ENCODE results near the gene IL25. TPM values are rescaled to one million over a fixed set of nuclear protein-coding genes. Genes with fewer than 3 reads are reported as not detected.
A peak's percentile ranks its signal among the peaks of the same experiment; 100 is the strongest.
"Not testable (repeated sequence)": the region's sequence is repeated elsewhere in the genome, so short reads cannot be mapped to it uniquely, and the experiment has no call there.

Gene IL25
- total RNA-seq, 1 experiment from 2014 or later = not detected

- DNase-seq (ENCODE audit: low read depth) = no peak
Measured at GRCh38 chr14:23375527-23376251, 3.1 kb downstream of the IL25 start.

- peak; percentile 17 for DNase-seq (ENCODE audit: low read depth)
Measured at GRCh38 chr14:23376482-23377197, 4.0 kb downstream of the IL25 start, which contains the start of gene CMTM5. TSS of gene CMTM5 (plus strand) at chr14:23377046. CDS start at chr14:23377252, 206 bp downstream.

DNA sequence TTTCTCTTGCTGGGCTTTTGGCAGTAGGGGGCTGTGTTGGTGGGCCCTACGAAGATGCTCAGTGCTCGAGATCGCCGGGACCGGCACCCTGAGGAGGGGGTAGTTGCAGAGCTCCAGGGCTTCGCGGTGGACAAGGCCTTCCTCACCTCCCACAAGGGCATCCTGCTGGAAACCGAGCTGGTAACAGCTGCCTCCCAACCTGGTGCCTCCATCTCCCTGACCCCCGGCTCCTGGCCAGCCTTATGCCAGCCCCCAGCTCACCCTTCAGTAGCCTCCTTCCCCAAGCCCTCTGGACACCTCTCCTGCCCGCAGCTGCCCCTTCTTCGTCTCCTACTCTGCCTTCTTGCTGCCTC lies 4.6 kb downstream of the IL25 start:
- DNase-seq (ENCODE audit: low read depth) = no peak

- DNase-seq (ENCODE audit: low read depth) = no peak
Measured at GRCh38 chr14:23377573-23378563, 5.3 kb downstream of the IL25 start.

DNA sequence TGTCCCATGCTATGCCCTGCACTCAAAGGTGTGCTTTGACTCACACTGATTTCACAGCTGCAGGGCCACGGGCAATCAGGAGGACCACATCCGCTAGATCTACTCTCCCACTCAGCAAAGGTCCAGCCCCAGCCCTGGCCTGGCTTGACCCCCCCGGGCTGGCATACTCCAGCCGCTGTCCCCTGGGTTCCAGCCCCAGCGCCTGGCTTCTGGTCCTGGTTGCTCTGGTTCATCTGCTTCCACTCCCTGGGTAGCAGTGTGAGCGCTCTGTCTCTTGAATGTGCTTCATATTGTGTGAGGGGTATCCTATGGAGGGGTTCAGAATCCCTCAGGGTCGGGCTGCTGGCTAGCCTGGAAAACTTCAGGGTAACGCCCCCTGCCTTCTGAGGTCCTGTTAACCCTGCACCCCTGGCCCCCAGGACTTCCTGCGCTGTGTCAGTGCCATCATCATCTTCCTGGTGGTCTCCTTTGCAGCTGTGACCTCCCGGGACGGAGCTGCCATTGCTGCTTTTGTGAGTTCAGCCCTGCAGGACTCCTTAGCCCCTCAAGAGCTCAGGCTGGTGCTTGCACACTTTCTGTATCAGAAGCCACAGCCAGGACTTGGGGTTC lies 6.1 kb downstream of the IL25 start:
- no peak for DNase-seq (ENCODE audit: low read depth)

- DNase-seq (ENCODE audit: low read depth) = no peak
Measured at GRCh38 chr14:23379366-23380196, 7.0 kb downstream of the IL25 start.

DNA sequence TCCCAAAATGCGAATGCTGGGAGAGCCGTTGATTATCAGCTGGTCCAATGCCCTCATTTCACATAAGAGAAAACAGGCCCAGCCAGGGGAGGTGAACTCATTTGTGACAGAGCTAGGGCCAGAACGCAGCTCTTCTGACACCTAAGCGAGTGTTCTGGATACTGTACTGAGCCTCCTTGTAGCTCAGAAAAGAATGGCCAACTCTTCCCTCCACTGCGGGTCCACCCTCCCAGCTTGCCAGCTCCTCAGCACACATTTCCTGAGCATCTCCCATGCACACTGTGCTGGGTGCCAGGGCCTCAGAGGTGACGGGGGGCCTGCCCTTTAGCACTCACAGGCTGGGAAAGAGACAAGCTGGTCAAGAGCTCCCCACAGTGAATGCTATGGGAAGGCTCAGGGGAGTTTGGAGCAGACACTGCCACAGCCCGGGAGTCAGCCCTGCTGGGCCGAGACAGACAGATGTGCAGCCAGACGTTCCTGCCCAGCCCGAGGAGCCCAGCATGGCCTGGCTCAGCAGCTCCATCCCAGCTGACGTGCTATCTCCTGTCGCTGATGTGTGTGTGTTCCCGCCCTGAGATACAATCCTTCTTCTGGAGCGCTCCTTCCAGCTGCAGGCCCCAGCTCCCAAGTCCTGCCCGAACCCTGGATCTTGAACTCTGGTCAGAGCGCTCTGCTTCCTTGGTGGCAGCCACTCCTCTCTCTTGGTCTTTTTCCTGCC lies 7.7 kb downstream of the IL25 start:
- DNase-seq (ENCODE audit: low read depth) = no peak

DNA sequence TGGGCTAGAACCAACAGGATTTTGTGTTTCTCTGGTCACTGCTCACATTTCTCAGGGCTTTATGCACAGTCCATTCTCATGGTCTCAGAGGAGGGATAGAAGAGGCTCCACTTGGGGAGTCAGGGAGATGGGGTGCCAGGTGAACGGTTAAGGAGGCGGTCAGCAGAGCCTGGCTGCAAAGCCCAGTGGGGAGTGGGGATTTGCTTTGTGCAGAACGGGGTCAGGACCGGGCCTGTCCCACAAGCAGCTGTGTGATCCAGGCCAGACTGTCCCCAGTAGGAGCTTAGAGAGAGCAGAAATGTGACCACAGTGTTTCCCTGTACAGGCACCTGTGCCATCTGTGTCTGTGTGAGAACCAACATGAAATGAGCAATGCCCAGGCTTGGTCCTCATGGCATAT lies 8.4 kb downstream of the IL25 start:
- no peak for DNase-seq (ENCODE audit: low read depth)

DNA sequence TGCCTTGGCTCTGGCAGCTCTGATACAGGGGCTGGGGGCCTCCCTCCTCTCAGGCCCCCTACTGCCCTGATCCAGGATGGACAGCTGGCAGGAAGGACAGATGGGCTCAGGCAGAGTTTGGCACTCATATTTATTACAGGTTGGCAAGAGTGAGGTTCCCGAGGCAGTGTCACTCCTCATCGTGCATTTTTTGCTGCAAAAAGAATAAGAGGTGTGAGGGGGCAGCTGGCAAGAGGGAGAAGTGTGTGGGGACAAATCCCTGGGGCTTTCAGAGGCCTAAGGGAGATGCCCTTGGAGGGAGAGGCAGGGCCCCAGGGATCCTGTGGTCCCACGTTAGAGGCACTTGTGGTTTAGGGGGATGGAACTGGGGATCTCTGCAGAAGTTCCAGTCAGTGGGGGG lies 9.3 kb downstream of the IL25 start:
- no peak for DNase-seq (ENCODE audit: low read depth)

DNA sequence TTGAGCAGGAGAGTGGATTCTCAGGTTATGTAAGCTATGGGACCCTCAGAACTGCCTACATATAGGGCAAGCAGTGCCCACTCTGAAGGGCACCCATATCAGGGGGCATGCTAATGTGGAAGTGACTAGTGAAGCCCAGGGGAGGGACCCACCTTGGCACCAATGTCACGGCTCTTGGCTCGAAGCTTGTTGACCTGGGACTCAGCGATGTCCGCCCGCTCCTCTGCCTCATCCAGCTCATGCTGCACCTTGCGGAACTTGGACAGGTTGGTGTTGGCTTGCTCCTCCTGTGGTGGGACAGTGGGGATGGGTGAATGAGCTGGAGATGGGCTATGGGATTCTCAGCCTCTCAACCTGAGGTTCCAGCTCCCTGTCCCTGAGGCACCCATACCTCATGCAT lies 9.7 kb downstream of the IL25 start:
- DNase-seq (ENCODE audit: low read depth) = no peak

- no peak for DNase-seq (ENCODE audit: low read depth)
Measured at GRCh38 chr14:23382731-23383440, 10.3 kb downstream of the IL25 start.

DNA sequence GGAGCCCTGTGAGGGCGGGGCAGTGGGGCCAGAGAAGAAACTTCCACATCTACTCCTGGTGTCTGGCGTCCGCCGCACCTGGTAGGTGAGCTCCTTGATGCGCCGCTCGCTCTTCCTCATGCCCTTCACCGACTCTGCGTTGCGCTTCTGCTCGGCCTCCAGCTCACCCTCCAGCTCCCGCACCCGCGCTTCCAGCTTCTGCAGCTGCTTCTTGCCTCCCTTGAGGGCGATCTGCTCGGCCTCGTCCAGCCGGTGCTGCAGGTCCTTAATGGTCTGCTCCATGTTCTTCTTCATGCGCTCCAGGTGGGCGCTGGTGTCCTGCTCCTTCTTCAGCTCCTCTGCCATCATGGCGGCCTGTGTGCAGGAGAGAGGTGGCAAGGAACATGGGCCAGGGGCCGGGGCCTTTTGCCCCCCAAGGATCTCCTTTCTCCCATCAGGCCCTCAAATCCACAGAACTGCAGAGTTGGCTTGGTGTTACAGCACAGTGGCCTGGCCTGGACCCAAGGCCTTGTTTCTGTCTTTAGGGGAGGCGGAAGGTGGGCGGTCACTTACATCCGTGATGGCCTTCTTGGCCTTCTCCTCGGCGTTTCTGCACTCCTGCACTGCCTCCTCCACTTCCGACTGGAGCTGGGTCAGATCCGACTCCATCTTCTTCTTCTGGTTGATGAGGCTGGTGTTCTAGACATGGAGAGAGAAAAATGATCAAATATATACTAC lies 11.9 kb downstream of the IL25 start:
- no peak for DNase-seq (ENCODE audit: low read depth)

- DNase-seq (ENCODE audit: low read depth) = no peak
Measured at GRCh38 chr14:23385244-23385641, 12.6 kb downstream of the IL25 start.

GRCh38 chr14:23385642-23386265 lies 13.1 kb downstream of the IL25 start:
- DNase-seq (ENCODE audit: low read depth) = no peak

DNA sequence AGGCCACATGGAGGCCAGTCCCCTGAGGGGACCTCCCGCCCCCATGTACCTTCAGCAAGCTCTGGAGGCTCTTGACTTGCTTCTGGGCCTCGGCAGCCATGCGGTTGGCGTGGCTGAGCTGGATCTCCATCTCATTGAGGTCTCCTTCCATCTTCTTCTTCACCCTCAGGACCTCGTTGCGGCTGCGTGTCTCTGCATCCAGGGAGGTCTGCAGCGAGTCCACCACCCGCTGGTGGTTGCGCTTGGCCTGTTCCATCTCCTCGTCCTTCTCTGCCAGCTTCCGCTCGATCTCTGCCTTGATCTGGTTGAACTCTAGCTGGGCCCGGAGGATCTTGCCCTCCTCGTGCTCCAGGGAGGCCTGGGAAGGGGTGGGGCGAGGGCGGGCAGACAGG lies 13.7 kb downstream of the IL25 start:
- not testable (repeated sequence) for DNase-seq (ENCODE audit: low read depth)

GRCh38 chr14:23386999-23387398 lies 14.4 kb downstream of the IL25 start:
- DNase-seq (ENCODE audit: low read depth) = no peak

DNA sequence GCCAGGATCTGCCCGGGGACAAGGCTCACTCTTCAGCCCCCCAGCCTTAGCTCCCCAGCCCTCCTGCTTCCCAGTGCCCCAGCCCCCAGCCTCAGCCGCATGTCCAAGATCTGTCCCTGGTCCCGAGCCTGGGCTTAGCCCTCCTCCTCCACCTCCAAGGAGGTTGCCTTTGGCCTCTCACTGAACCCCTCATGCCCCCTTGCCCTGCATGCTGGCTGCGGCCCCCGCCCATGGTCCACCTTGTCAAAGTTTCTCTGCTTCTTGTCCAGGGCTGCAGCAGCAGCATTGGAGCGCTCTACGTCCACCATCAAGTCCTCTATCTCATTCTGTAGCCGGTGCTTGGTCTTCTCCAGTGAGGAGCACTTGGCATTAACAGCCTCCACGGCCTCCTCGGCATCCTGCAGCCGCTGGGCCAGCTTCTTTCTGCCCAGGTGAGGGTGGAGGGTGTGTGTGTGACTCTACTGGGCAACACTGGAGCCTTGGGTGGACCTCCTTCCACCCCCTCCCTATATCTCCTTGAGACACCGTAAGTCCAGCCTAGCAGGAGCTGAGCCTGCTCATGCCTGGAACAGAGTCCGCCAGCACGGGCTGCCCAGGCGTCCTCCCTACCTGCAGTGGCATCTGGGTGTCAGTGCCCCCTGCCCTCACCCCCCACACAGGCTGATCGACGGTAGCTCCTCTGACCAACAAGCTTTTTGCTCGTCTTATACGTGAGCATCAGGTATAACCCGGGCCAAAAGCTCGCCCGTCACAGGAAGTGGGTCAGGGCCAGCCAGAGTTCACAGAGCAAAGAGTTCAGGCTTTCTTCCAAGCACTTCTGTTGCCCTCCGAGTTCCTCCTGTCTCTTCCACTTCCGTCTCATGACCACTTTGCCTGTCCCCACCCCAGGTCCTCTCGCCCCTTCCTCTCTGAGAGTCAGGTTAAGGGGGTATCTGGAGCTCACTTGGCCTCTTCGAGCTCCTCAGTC lies 15.6 kb downstream of the IL25 start:
- no peak for DNase-seq (ENCODE audit: low read depth)
